Esophagus (tissue), 2 donors: ENCODE data around the gene RTL3. TPM values are rescaled to one million over a fixed set of nuclear protein-coding genes. Genes with fewer than 3 reads are reported as not detected.

Experiments
- H3K27ac ChIP-seq, 2 donors: one replicate each; pipeline ENCODE4 v1.5.1; 2013; ENCODE audit warnings: low read depth in 2 of 2, mild to moderate bottlenecking in 2 of 2, inconsistent platforms in 1 of 2, low read length in 1 of 2, moderate library complexity in 1 of 2
- H3K27me3 ChIP-seq, 2 donors: one replicate each; pipeline ENCODE4 v1.6.1; 2013; ENCODE audit warnings: low read length in 2 of 2, control low read depth in 1 of 2, mild to moderate bottlenecking in 1 of 2; ENCODE audit not compliant: insufficient read depth in 2 of 2, control insufficient read depth in 1 of 2
- H3K36me3 ChIP-seq, 2 donors: one replicate each; pipeline ENCODE4 v1.6.1; 2013; ENCODE audit warnings: low read length in 1 of 2; ENCODE audit not compliant: control insufficient read depth in 2 of 2, insufficient read depth in 2 of 2
- H3K4me1 ChIP-seq, 2 donors: one replicate each; pipeline ENCODE4 v1.6.1; 2013; ENCODE audit warnings: low read length in 1 of 2; ENCODE audit not compliant: control insufficient read depth in 2 of 2, insufficient read depth in 2 of 2
- H3K4me3 ChIP-seq, 2 donors: one replicate each; pipeline ENCODE4 v1.5.1; 2013; ENCODE audit warnings: low read length in 2 of 2, mild to moderate bottlenecking in 2 of 2, low read depth in 1 of 2, moderate library complexity in 1 of 2
- H3K9me3 ChIP-seq, 2 donors: one replicate each; pipeline ENCODE4 v1.6.1; 2013; ENCODE audit warnings: mild to moderate bottlenecking in 2 of 2, low read depth in 1 of 2, low read length in 1 of 2, moderate library complexity in 1 of 2; ENCODE audit not compliant: control insufficient read depth in 2 of 2, insufficient read depth in 1 of 2
- WGBS, 2 donors: extraction: QIAGEN DNeasy Blood & Tissue Kit; methylation state at CpG; one replicate each; pipeline ENCODE4 v1.1.7; 2013; 5-methylcytosine and 5-hydroxymethylcytosine counted together
- polyA plus RNA-seq, 2 donors: library from polyadenylated mRNA; stranded (reverse); fragments of 200-250 nt; gene quantifications; one replicate each; pipeline ENCODE4 v1.2.3, GENCODE V29; 2013
- donor health status: healthy with polysubstance abuse.
- donor health status: Bipolar disorder and iron deficiency.

The RTL3 gene
- polyA plus RNA-seq, 2 donors, result 0.04 TPM; not detected in 1

DNA sequence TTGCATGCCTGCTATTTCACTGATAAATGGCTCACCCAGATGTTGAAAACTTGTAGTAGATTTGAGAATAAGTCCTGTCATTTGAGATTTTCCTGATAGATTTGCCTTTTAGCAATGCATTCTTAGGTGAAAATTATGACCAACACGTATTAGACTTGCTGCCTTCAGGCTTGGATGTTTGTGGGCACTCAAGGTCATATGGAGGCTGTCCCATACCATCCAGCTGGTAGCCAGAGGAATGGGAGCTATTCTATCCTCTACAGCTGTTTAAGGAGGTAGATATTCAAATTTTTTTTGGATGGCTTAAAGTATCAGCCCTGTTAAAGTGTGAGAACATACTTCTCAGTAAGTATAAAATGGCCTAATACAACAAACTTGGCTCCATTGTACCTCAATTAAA lies 34.7 kb downstream of the RTL3 start:
- Histone ChIP-seq H3K4me1 (peaks cover 0 to 1% of the 10 kb centered on the region in 2 donors), H3K36me3 (no peaks in the 10 kb centered on the region), H3K4me3 (no peak overlapping the region), H3K27me3 (no peaks in the 10 kb centered on the region), H3K27ac (no peak overlapping the region), H3K9me3 (no peaks in the 10 kb centered on the region)
- 45 to 70% methylated on average over 1 of the region's 1 CpG for WGBS, 2 donors

DNA sequence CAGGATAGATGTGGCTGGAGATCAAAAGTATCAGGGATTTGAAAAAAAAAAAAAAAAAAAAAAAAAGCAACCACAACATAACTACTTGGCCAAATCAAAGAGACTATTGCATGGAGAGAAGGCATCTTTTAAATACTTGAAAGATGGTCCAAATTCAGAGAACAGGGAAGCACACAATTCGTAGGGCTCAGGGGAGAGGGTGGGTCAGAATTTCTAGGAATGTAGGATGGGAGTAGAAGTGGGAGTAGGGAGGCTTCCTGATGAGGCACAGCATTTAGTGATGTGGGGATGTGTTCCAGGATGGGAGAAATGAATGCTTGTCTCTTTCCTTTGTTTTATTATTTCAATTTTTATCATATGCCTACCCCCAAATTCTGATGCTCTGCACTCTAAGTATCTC lies 36.3 kb downstream of the RTL3 start:
- H3K4me1 ChIP-seq, result peaks cover 0 to 6% of the 10 kb centered on the region in 2 donors
- H3K27ac ChIP-seq, result no peak overlapping the region
- no peak overlapping the region for H3K4me3 ChIP-seq
- H3K27me3 ChIP-seq, result no peaks in the 10 kb centered on the region
- H3K36me3 ChIP-seq, result no peaks in the 10 kb centered on the region
- 6 to 61% methylated on average over 1 of the region's 1 CpG for WGBS, 2 donors
- no peaks in the 10 kb centered on the region for H3K9me3 ChIP-seq

DNA sequence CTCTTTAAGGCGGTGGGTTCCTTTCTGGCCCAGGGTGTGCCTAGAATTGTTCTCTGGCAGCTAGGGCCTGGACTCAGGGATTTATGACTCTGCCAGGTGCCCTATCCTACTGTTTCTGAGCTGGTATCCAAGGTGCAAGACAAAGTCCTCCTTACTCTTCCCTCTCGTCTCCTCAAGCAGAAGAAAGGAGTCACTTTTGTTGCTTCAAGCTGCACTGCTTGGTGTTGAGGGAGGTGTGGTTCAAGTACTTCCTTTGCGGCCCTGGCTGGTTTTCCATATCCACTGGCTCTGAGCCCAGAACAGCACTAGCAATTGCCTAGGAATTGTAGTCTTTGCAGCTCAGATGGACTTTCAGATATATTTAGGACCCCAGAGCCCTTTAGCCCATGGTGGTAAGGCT lies 39.3 kb downstream of the RTL3 start:
- WGBS, 2 donors, result 45 to 54% methylated on average over 3 of the region's 3 CpGs

DNA sequence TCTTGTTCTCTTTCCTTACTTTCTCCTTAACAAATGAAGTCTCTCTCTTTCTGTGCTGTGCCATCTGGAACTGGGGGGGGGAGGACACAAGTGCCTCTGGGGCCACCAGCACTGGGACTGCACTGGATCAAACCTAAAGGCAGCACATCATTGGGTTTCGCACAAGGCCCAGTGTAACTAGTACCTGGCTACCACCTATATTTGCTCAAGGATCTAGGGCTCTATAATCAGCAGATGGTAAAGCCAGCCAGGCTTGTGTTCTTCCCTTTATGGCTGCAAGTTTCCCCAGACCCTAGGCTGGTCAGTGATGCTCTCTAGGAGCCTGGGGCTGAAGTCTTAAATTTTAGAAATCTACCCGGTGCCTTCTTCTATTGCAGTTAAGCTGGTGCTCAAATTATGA lies 40.1 kb downstream of the RTL3 start:
- H3K9me3 ChIP-seq, result no peaks in the 10 kb centered on the region
- H3K4me1 ChIP-seq, result peaks cover 0 to 6% of the 10 kb centered on the region in 2 donors
- H3K27ac ChIP-seq, result no peak overlapping the region
- no peak overlapping the region for H3K4me3 ChIP-seq
- no peaks in the 10 kb centered on the region for H3K27me3 ChIP-seq
- no peaks in the 10 kb centered on the region for H3K36me3 ChIP-seq
- WGBS, 2 donors, result 94 to 97% methylated on average over 2 of the region's 2 CpGs

More for the DNA sequence above, 39.3 kb downstream of the RTL3 start:
- Histone ChIP-seq H3K27ac (no peak overlapping the region), H3K4me3 (no peak overlapping the region), H3K27me3 (no peaks in the 10 kb centered on the region), H3K9me3 (no peaks in the 10 kb centered on the region), H3K36me3 (no peaks in the 10 kb centered on the region), H3K4me1 (peaks cover 0 to 6% of the 10 kb centered on the region in 2 donors)

DNA sequence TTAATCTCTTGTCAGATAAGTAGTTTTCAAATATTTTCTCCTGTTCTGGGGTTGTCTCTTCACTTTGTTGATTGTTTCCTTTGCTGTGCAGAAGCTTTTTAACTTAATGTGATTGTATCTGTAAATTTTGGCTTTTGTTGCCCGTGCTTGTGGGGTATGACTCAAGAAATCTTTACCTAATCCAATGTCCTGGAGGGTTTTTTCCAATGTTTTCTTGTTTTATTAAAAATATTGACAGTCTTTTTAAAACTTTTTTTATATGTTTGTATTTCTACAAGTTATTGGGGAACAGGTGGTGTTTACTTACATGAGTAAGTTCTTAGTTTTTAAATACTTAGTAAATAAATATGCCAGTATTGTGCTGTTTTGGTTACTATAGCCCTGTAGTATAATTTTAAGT lies 44.9 kb downstream of the RTL3 start:
- no peaks in the 10 kb centered on the region for H3K27me3 ChIP-seq
- H3K36me3 ChIP-seq, result no peaks in the 10 kb centered on the region
- WGBS, 2 donors, result 35 to 56% methylated on average over 1 of the region's 1 CpG
- H3K4me1 ChIP-seq, result peaks cover 0 to 3% of the 10 kb centered on the region in 2 donors
- no peaks in the 10 kb centered on the region for H3K9me3 ChIP-seq
- H3K27ac ChIP-seq, result no peak overlapping the region
- H3K4me3 ChIP-seq, result no peak overlapping the region

Other genes with a start within 250 kb of the RTL3 start
- gene LPAR4, start 88.4 kb upstream of the RTL3 start, polyA plus RNA-seq, result under 1 TPM; 0.05 to 0.06 TPM